ENCODE measurements around the gene GFY.

The GFY gene

DNA sequence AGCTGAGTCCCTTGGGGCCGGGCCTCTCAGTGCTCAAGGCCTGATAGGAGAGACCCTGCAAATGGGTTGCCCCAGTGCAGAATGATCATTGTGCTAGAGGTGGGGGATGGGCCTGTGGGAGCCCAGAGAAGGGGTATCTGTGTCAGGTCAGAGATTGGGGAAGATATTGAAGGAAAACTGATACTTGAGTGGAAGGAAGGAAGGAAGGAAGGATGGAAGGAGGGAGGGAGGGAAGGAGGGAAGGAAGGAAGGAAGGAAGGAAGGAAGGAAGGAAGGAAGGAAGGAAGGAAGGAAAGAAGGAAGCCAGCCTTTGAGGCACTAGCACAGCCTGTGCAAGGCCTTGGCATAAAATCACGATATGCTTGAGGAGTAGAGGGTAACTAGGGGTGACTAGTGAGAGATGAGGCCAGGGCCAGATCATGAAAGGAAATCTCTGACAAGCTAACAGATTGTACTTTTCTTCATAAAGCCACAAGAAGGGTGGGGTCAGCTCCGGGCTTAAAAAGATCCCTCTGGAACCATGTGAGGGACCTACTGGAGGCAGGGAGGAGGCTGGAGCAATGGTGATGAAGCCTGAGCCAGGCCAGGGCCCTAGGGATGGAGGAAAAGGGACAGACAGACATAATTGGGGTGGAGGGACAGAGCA lies 13.4 kb upstream of the GFY start:
- Histone ChIP-seq H3K27me3 (ENCODE audit: control insufficient read depth, insufficient read depth, low read length) (no peaks in the 10 kb centered on the region), H3K36me3 (ENCODE audit: control insufficient read depth, low read depth, low read length) (no peaks in the 10 kb centered on the region), H3K4me1 (ENCODE audit: control insufficient read depth, low read depth, low read length) (no peaks in the 10 kb centered on the region), H3K4me3 (ENCODE audit: low read length) (no peak overlapping the region), H3K9me3 (ENCODE audit: control insufficient read depth, low read depth, low read length) (no peaks in the 10 kb centered on the region), H3K9ac (ENCODE audit: low read length) (no peak overlapping the region), H3K27ac (ENCODE audit: low read length) (no peak overlapping the region)

DNA sequence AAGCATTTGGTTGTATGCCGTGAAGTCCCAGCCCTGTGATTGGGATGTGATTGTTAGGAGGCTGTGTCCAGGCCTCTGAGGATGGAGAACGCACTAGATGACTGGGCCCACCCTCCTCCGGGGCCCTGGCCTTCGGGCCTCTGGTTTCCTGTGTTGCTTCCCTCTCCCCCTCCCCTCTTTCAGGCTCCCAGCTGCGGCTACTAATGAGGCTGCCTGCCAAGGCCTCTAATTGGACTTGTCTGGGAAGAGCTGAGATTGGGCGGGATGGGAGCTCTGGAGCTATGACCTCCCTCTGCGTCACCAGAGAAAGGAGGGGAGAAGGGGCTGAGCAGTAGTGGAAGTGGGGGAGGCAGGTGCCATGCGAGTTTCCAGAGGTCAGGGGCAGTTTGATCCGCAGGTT lies 11.8 kb upstream of the GFY start:
- H3K36me3 ChIP-seq (ENCODE audit: control insufficient read depth, low read depth, low read length) = no peaks in the 10 kb centered on the region
- H3K9me3 ChIP-seq (ENCODE audit: control insufficient read depth, low read depth, low read length) = no peaks in the 10 kb centered on the region
- H3K4me3 ChIP-seq (ENCODE audit: low read length) = no peak overlapping the region
- no peak overlapping the region for H3K27ac ChIP-seq (ENCODE audit: low read length)
- H3K9ac ChIP-seq (ENCODE audit: low read length) = no peak overlapping the region
- H3K27me3 ChIP-seq (ENCODE audit: control insufficient read depth, insufficient read depth, low read length) = no peaks in the 10 kb centered on the region
- no peaks in the 10 kb centered on the region for H3K4me1 ChIP-seq (ENCODE audit: control insufficient read depth, low read depth, low read length)

DNA sequence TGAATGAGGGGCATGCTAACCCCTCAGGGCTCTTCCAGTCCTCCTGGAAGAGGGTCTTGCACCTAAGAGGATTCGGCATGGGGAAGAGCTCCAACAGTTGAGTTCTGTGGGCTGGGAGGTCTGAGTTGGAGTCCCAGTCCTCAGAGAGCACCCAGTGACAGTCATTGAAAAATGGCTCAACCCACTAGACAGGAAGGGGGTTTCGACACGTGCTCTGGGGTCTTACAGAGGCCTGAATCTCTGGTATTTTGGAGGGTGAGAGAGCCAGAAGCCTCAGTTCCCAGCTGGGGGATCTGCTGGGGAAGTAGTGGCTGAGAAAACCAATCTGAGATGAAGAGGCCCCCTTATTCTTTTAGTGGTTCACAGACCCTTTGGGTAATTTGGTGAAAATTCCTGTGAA lies 10.9 kb upstream of the GFY start:
- Histone ChIP-seq H3K4me1 (ENCODE audit: control insufficient read depth, low read depth, low read length) (no peaks in the 10 kb centered on the region), H3K27ac (ENCODE audit: low read length) (no peak overlapping the region), H3K27me3 (ENCODE audit: control insufficient read depth, insufficient read depth, low read length) (no peaks in the 10 kb centered on the region), H3K9ac (ENCODE audit: low read length) (no peak overlapping the region), H3K36me3 (ENCODE audit: control insufficient read depth, low read depth, low read length) (no peaks in the 10 kb centered on the region), H3K9me3 (ENCODE audit: control insufficient read depth, low read depth, low read length) (no peaks in the 10 kb centered on the region), H3K4me3 (ENCODE audit: low read length) (no peak overlapping the region)

DNA sequence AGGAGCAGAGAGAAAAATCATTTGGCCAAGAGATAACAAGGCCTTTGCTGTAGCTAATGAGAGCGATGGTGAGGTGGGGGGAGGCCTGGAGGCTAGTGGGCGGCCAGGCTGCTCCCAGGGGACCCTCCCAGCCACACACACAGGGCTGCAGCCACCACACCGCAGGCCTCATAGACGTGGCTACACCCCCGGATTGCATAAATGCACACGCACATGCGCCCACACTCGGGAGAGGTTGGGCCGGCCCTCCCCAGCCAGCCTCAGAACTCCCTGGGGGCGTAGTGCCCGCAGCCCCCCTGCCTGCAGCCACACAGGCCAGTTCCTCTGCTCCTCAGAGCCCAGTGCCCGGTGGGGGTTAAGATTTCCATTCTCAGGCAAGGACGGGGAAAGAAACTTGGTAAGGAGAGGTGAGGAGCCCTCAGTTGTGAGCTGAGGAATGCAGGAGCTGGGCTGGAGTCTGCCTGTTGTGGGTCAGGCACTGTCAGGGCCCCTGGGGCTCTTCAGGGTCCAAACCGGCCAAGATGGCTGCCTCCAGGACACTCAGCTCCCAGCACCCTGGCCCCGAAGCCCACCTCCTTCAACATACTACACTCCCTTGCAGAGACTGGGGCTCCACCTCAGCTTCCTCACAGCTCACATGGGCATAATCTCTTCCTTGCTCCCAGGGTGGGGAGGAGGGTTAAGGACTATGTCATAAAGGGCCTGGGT lies 9.9 kb upstream of the GFY start:
- H3K27ac ChIP-seq (ENCODE audit: low read length) = no peak overlapping the region
- H3K27me3 ChIP-seq (ENCODE audit: control insufficient read depth, insufficient read depth, low read length) = no peaks in the 10 kb centered on the region
- no peak overlapping the region for H3K4me3 ChIP-seq (ENCODE audit: low read length)
- H3K9ac ChIP-seq (ENCODE audit: low read length) = no peak overlapping the region
- H3K4me1 ChIP-seq (ENCODE audit: control insufficient read depth, low read depth, low read length) = no peaks in the 10 kb centered on the region
- no peaks in the 10 kb centered on the region for H3K9me3 ChIP-seq (ENCODE audit: control insufficient read depth, low read depth, low read length)
- no peaks in the 10 kb centered on the region for H3K36me3 ChIP-seq (ENCODE audit: control insufficient read depth, low read depth, low read length)

DNA sequence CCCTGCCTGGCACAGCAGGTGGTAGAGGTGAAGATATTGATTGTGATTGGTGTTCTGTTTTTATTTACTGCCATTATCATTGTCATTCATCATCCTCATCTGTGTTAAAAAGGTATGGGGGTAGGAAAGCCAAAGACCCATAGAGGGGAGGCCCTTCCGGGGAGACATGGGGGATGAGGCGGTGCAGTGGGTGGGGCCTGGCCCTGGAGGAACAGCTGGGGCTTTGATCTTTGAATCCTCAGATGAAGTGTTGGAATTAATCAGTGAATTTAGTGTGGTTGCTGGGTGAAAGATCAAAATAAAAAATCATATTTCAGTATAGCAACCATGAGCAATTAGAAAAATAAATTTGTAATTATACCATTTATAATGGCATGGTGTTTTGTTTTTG lies 9.4 kb upstream of the GFY start:
- no peaks in the 10 kb centered on the region for H3K9me3 ChIP-seq (ENCODE audit: control insufficient read depth, low read depth, low read length)
- H3K9ac ChIP-seq (ENCODE audit: low read length) = no peak overlapping the region
- no peak overlapping the region for H3K27ac ChIP-seq (ENCODE audit: low read length)
- H3K4me3 ChIP-seq (ENCODE audit: low read length) = no peak overlapping the region
- H3K36me3 ChIP-seq (ENCODE audit: control insufficient read depth, low read depth, low read length) = no peaks in the 10 kb centered on the region
- H3K4me1 ChIP-seq (ENCODE audit: control insufficient read depth, low read depth, low read length) = peaks cover 5% of the 10 kb centered on the region
- H3K27me3 ChIP-seq (ENCODE audit: control insufficient read depth, insufficient read depth, low read length) = peaks cover under 1% of the 10 kb centered on the region

DNA sequence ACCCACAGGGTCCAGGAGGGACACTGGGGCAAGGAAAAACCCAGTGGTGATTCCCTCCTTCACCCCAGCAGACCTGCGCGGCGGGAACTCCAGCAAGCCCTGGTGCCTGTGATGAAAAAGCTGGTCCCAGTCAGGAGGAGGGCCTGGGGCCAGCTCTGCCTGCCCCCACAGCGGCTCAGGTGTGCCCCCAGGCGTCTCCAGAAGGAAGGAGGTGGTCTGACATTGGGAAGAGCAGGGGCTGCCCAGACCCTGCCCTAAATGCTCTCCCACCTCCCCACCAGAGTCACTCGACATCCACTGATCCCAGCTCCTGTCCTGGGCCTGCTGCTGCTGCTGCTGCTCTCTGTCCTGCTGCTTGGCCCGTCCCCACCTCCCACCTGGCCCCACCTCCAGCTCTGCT lies 8.1 kb upstream of the GFY start:
- Histone ChIP-seq H3K4me3 (ENCODE audit: low read length) (no peak overlapping the region), H3K36me3 (ENCODE audit: control insufficient read depth, low read depth, low read length) (no peaks in the 10 kb centered on the region), H3K27ac (ENCODE audit: low read length) (no peak overlapping the region), H3K9ac (ENCODE audit: low read length) (no peak overlapping the region), H3K4me1 (ENCODE audit: control insufficient read depth, low read depth, low read length) (peaks cover 6% of the 10 kb centered on the region), H3K27me3 (ENCODE audit: control insufficient read depth, insufficient read depth, low read length) (peaks cover 13% of the 10 kb centered on the region), H3K9me3 (ENCODE audit: control insufficient read depth, low read depth, low read length) (no peaks in the 10 kb centered on the region)

DNA sequence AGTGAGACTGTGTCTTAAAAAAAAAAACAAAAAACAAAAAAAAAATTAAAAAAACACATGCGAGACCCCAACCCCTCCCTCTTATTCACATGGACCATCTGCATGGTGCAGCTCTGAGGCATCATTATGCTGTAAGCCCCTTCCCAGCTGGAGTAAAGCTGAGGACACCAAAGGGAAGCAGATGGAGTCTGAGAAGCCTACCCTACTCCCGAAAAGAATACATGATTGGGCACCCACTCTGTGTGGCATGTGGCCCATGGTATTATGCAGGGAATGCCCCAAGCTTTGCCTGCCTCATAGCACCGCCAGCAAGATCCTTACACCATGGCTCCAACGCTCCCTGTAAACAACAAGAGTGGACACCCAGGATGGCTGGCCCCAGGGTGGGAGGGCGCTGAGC lies 6.7 kb upstream of the GFY start:
- no peak overlapping the region for H3K27ac ChIP-seq (ENCODE audit: low read length)
- peaks cover 6% of the 10 kb centered on the region for H3K4me1 ChIP-seq (ENCODE audit: control insufficient read depth, low read depth, low read length)
- no peaks in the 10 kb centered on the region for H3K36me3 ChIP-seq (ENCODE audit: control insufficient read depth, low read depth, low read length)
- H3K9ac ChIP-seq (ENCODE audit: low read length) = no peak overlapping the region
- no peak overlapping the region for H3K4me3 ChIP-seq (ENCODE audit: low read length)
- H3K9me3 ChIP-seq (ENCODE audit: control insufficient read depth, low read depth, low read length) = no peaks in the 10 kb centered on the region
- peaks cover 27% of the 10 kb centered on the region for H3K27me3 ChIP-seq (ENCODE audit: control insufficient read depth, insufficient read depth, low read length)

DNA sequence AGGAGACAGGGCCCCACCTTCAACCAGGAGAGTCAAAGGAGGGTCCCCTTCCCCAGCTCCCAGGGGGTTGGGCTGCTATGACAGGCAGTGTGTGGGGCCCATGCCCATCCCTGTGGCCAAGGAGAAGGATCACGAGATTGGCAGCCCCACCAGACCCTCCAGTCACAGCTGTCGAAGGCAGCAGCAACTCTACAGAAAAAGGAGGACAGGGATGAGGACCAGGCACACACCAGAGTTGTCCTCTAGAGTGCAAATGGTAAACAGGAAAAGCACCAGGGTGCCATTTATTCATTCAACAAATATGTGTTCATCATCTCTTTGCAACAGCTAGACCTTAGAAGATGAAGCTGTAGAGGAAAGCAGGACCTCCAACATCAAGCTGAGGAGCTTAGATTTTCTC lies 6.0 kb upstream of the GFY start:
- Histone ChIP-seq H3K27ac (ENCODE audit: low read length) (no peak overlapping the region), H3K9me3 (ENCODE audit: control insufficient read depth, low read depth, low read length) (no peaks in the 10 kb centered on the region), H3K9ac (ENCODE audit: low read length) (no peak overlapping the region), H3K27me3 (ENCODE audit: control insufficient read depth, insufficient read depth, low read length) (peaks cover 34% of the 10 kb centered on the region), H3K36me3 (ENCODE audit: control insufficient read depth, low read depth, low read length) (no peaks in the 10 kb centered on the region), H3K4me1 (ENCODE audit: control insufficient read depth, low read depth, low read length) (peaks cover 6% of the 10 kb centered on the region), H3K4me3 (ENCODE audit: low read length) (no peak overlapping the region)

DNA sequence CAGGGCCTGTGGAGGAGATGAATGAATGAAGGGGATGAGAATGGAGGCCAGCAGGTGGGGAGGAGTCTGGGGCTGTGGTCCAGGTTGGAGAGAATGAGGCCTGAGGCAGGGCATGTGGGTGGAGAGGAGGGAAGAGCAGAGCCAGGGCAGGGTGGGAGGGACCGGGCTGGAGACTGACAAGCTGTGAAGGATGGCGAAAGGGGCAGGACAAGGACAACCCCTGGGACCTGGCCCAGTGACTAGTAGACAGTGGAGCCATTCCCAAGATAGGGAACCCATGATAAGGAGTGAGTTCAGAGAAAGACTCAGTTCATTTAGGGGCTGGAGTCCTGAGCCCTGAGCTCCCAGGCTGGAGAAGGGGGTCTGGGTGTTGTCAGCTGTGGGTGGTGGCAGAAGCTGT lies 5.0 kb upstream of the GFY start:
- Histone ChIP-seq H3K4me3 (ENCODE audit: low read length) (no peak overlapping the region), H3K27me3 (ENCODE audit: control insufficient read depth, insufficient read depth, low read length) (peaks cover 44% of the 10 kb centered on the region), H3K9ac (ENCODE audit: low read length) (no peak overlapping the region)

DNA sequence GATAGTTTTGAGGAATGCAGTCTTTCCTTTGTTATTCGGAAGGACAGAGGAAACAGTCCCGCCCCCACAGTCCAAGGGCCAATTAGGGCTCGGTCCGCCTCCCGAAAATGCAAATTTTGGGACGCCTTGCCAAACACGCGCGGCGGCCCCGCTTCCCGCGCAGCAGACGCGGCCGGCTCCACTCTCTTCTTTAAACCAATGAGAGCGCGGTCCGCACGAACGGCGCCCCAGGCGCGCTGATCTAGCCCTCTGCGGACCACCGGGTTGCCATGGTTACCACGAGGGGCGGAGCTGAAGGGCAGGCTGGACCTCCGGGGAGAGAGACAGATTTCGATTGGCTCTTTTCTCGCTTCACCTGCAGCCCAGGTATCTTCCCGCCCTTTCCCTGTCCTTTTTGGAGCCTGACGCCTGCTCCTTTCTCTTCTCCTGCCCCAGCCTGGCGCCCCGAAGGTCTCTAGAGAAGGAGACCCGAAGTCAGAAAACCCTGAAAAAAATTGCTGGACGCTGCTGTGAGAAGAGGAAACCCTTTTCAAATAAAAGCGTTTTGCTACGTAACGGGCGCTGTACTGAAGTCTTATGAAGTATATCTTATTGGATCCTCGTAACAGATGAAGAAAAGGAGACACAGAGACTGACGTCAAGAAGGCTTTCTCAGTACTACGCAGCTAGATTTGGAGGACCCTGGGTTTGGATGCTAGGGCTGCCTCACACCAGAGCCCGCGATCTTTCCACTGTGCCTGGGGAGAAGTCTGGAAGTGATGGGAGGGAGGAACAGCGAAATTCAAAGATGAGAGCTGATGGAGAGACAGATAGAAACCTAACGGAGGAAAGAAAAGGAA lies 3.9 kb upstream of the GFY start:
- H3K27ac ChIP-seq (ENCODE audit: low read length) = no peak overlapping the region
- H3K4me3 ChIP-seq (ENCODE audit: low read length) = no peak overlapping the region
- no peaks in the 10 kb centered on the region for H3K9me3 ChIP-seq (ENCODE audit: control insufficient read depth, low read depth, low read length)
- H3K27me3 ChIP-seq (ENCODE audit: control insufficient read depth, insufficient read depth, low read length) = peaks cover 55% of the 10 kb centered on the region
- no peak overlapping the region for H3K9ac ChIP-seq (ENCODE audit: low read length)
- no peaks in the 10 kb centered on the region for H3K36me3 ChIP-seq (ENCODE audit: control insufficient read depth, low read depth, low read length)
- peaks cover 12% of the 10 kb centered on the region for H3K4me1 ChIP-seq (ENCODE audit: control insufficient read depth, low read depth, low read length)

More for the DNA sequence above, 5.0 kb upstream of the GFY start:
- H3K4me1 ChIP-seq (ENCODE audit: control insufficient read depth, low read depth, low read length) = peaks cover 7% of the 10 kb centered on the region
- no peaks in the 10 kb centered on the region for H3K36me3 ChIP-seq (ENCODE audit: control insufficient read depth, low read depth, low read length)
- no peak overlapping the region for H3K27ac ChIP-seq (ENCODE audit: low read length)
- no peaks in the 10 kb centered on the region for H3K9me3 ChIP-seq (ENCODE audit: control insufficient read depth, low read depth, low read length)

DNA sequence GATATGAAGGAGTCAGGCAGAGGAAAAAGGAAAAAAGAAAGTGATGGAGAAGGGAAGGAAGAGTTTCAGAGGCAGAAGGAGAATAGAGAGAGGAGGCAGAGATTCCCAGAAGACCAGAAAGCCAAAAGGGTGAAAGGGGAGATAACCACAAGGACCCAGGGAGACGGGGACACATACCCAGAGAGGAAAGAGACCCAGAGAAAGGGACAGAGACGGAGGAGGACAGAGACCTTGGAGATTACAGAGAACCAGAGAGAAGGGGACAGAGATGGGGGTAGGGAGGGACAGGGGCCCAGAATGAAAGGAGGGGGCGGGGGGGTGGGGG lies 3.3 kb upstream of the GFY start:
- peaks cover 17% of the 10 kb centered on the region for H3K4me1 ChIP-seq (ENCODE audit: control insufficient read depth, low read depth, low read length)
- H3K36me3 ChIP-seq (ENCODE audit: control insufficient read depth, low read depth, low read length) = no peaks in the 10 kb centered on the region
- no peak overlapping the region for H3K4me3 ChIP-seq (ENCODE audit: low read length)
- no peak overlapping the region for H3K9ac ChIP-seq (ENCODE audit: low read length)
- peaks cover 61% of the 10 kb centered on the region for H3K27me3 ChIP-seq (ENCODE audit: control insufficient read depth, insufficient read depth, low read length)
- H3K9me3 ChIP-seq (ENCODE audit: control insufficient read depth, low read depth, low read length) = no peaks in the 10 kb centered on the region
- no peak overlapping the region for H3K27ac ChIP-seq (ENCODE audit: low read length)

Measured in iPS-18a (cell line).